HG03159 (cell line): ENCODE data around the gene CMSS1.

Experiments
- ATAC-seq: cut with Tn5 transposase; IDR thresholded peaks from one replicate; pipeline ENCODE4 v1.9.1; 2021; ENCODE audit warnings: mild to moderate bottlenecking, moderate library complexity; ENCODE audit not compliant: unreplicated experiment

The CMSS1 gene

DNA sequence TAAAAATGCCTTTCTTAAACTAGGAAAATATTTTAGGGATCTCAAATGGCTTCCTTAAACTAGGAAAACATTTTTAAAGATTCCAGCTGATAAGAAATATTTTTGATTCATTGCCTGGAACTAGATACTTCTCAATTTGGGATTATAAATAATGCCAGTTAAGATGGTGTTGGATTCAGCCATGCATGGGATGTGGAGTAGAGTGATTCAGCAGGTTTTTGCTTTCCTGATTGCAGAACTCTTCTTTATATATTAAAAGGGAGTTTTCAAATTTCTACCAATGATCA lies 281.1 kb downstream of the CMSS1 start:
- no peak for ATAC-seq

DNA sequence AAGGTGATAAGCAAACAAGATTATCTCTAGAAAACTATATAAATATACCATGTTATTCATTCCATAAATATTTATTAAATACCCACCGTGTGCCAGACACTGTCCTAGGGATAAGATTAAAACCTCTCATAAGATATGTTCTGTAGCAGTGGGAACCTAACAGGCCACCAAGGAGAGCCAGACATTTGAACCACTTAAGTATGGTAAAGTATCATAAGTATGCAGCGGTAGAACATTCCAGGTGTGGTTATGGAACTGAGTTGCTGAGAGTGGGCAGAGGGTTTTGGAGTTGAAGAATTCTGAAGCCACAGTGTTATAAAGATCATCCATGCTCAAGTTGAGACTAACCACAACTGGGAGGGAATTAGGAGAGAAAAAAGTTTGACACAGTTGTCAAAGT lies 282.0 kb downstream of the CMSS1 start:
- no peak for ATAC-seq

DNA sequence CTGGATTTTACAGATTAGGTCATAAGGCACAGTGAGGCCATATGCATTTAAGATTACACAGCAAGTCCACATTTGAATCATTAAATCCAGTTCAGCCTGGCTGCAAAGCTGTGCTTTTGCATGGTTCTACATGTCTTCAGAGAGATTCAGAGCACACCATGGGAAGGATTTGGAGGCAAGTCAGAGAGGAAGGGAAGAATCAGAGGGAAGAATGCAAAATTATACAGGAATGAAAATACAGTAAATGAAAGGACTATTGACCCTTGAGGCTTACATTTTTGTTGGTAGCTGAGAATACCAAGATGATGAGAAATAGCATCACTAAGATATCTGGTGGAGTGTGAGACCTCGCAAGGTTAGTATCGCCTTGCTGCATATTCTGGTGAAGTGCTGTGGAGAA lies 282.8 kb downstream of the CMSS1 start:
- ATAC-seq = no peak

- ATAC-seq = no peak
These were observed 285.1 kb downstream of the CMSS1 start for GRCh38 chr3:100102757-100103156.

GRCh38 chr3:100103558-100104441 lies 286.1 kb downstream of the CMSS1 start:
- peak; percentile 86 for ATAC-seq

GRCh38 chr3:100104442-100104798 lies 286.8 kb downstream of the CMSS1 start:
- peak; percentile 35 for ATAC-seq

- ATAC-seq = no peak
These were observed 287.3 kb downstream of the CMSS1 start for GRCh38 chr3:100104817-100105413.

DNA sequence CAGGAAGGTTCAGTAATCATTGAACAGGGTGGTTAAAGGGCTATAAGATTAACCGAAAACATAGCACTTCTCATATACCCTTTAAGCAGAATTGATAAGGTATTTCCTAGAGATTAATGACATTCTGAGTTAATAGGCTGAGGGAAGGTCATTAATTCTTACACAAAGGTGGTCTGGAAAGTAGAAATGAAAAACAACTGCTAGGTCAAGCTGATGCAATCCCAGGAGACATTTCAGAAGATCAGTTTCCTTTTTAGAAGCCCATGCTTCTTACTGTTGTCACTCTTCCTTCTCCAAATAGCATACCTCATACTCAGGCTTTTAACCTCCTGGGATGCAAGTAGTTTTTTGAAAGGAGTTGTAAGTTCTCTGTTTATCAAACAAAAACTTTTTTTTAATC lies 287.8 kb downstream of the CMSS1 start:
- ATAC-seq = no peak

DNA sequence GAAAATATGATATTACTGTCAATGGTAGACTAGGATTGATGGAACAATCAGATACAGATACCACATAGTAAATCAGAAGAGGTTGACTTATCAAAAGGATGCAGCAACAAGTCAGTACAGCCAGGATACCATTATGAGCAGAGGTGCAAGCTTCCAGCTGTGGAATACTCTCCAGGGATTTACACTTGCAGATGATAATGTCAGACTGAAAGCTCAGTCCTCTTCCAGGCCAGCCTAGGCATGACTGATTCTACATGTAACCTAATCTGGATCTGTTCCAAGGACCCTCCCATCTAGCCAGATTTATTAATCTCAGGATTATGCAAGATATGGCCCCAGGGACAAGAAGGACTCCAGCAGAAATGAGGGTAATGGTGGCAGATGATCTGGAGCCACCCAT lies 288.4 kb downstream of the CMSS1 start:
- ATAC-seq = no peak

DNA sequence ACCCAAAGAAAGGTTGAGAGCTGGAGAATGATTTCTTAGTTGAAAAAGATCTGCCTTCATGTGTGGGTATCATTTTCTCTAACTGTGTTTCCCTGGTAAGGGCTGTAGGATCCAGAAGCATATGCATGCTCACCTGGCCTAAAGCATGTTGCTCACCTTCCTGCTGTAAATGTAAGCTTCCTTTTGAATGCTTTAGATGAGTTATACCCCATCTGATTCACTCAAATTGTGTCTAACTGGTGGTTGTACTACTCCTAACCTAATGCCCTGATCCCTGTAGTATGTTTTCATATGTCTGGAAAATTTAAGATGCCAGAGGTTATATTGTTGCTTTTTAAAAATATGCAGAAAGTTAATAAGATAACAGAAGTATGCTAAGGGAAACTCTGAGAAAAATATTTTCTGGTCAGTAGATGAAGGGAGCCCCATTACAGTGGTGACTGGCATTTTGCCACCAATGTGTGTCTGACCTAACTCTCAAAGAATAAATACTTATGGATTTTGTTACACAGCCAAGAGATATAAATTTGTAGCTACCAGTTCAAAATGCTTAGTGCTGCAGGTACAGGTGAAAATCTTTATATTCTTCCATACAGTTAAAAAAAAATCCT lies 289.0 kb downstream of the CMSS1 start:
- ATAC-seq = no peak

- no peak for ATAC-seq
These were observed 289.7 kb downstream of the CMSS1 start for GRCh38 chr3:100107221-100107814.

DNA sequence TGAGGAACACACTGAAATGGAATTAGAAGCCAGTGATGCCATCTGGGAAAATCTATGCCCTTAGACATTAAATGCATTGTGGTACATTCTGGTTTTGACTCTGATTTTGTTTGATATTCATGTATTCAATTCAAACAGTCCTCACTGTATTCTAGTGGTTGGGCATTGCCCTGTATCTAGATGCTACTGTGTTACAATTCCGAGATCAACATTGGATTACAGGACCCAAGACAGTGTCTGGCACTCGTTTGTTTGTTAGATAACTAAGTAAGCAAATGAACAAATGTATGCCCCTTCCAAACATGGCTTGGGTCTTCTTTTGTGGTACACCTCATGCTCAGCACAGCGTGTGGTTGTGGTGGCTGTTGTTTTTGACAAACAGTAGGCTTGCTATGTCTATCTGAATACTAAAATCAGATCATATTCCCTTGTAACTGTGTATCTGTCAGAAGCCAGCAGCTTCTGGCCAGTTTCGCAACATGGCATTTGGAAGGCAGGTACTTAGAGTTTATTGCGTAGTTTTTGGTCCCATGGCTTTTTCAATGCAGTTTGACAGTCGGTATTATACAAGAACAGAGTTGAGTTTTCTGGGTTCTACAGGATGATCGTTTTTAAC lies 290.9 kb downstream of the CMSS1 start:
- no peak for ATAC-seq

- no peak for ATAC-seq
These were observed 292.5 kb downstream of the CMSS1 start for GRCh38 chr3:100110162-100110561.

- no peak for ATAC-seq
These were observed 294.1 kb downstream of the CMSS1 start for GRCh38 chr3:100111728-100112127.

DNA sequence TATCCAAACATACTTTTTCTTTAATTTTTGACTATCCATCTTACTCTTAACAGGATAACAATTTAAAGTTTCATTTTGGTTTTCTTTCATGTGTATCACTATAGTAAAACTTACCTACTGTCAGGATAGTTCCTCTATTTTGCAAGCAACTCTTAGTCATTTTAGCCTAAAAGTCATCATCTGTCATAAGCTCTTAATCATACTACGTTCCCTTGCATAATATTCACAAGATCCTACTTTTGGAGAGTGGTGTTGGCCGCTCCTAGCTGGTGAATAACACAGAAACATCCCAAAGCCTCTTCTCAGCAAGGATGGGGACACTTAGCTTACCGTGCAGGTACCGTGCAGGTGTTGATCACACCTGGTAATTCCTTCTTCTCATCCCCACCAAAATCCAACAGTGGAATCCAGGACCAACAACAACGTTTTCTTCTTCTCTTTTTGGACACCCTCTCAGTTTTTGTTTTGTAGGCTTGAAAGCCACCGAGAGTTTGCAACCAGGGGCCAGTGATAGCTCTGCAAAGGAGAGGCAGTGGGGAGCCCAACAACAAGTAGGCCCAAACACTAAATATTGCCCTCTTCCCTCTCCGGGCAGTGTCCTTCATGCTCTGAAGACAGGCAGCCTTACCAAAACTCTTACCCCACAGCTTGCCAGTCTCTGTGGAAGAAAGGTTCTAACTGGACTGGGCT lies 296.2 kb downstream of the CMSS1 start:
- no peak for ATAC-seq

DNA sequence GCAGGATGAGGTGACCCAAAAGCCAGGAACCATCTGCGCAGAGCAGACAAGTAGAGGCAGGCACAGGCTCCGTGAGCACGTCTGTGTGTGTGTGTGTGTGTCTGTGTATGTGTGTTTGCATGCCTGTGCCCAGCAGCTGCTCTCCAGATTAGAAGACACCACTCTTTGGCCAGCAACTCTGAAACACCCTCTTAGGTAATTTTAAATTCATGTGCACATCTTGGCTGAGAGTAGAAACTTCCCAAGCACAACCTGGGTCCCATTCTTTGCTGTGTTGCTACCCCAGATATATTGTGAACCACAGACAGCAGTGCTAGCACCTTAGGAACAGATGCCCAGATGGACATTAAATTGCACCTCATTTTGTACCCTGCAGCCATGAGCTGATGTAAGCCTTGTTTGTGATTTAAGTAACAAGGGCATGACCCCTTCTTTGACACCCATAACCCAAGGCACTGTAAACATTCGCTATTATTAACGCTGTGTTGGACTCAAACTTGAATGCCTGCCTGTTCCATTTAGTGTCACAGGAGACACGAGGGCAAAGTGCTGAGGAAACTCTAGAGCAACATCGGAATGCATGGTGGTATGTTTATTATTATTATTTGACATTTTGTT lies 296.9 kb downstream of the CMSS1 start, which contains the start of gene FILIP1L:
TSS of gene FILIP1L (minus strand) at position 89 of the 618 bp plus-strand sequence.
- no peak for ATAC-seq

- ATAC-seq = no peak
These were observed 299.4 kb downstream of the CMSS1 start for GRCh38 chr3:100117093-100117492.

- no peak for ATAC-seq
These were observed 302.4 kb downstream of the CMSS1 start for GRCh38 chr3:100120012-100120411.

- no peak for ATAC-seq
These were observed 303.0 kb downstream of the CMSS1 start for GRCh38 chr3:100120693-100121092.

DNA sequence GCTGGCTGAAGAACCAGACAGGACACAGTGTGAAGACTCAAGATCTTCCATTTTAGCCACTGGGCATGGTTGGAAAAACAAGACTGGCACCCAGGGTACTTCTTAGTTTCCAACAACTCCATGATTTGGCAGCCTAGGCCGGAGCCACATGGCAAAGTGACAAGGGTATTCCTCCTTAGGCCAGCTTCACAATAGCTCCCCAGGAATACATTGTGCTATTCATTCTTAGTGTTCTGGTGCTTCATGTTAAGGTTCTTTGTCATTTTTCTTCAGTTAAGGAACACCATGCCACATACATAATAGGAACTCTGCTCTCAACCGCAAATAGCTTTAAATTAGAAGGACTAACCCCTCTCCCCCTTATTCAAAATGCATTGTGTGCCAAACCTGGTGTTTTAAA lies 304.7 kb downstream of the CMSS1 start:
- ATAC-seq = no peak
